Endodermal cell (in vitro differentiated cells): Measurements from ENCODE around the gene NEDD4L. TPM values are rescaled to one million over a fixed set of nuclear protein-coding genes. Genes with fewer than 3 reads are reported as not detected.

Source experiments
- DNase-seq: peaks from one replicate; pipeline ENCODE4 v3.0.0-alpha.2; 2017
- H3K27ac ChIP-seq: 2 replicates; pipeline ENCODE4 v1.5.1; 2013; ENCODE audit warnings: mild to moderate bottlenecking, low read depth, low read length, moderate library complexity
- H3K27me3 ChIP-seq: 2 replicates; pipeline ENCODE4 v1.6.1; 2013; ENCODE audit warnings: mild to moderate bottlenecking, low read length, moderate library complexity; ENCODE audit not compliant: insufficient read depth, control insufficient read depth, poor library complexity, severe bottlenecking
- H3K36me3 ChIP-seq: 2 replicates; pipeline ENCODE4 v1.7.0; 2013; ENCODE audit warnings: mild to moderate bottlenecking, low read length, moderate library complexity; ENCODE audit not compliant: control insufficient read depth, insufficient read depth
- H3K4me1 ChIP-seq: one replicate; pipeline ENCODE4 v1.7.0; 2013; ENCODE audit warnings: low read length; ENCODE audit not compliant: control insufficient read depth, insufficient read depth
- H3K4me3 ChIP-seq: 2 replicates; pipeline ENCODE4 v1.5.1; 2013; ENCODE audit warnings: mild to moderate bottlenecking, low read length, moderate library complexity
- H3K9ac ChIP-seq: 2 replicates; pipeline ENCODE4 v1.6.1; 2013; ENCODE audit warnings: mild to moderate bottlenecking, low read length, moderate library complexity; ENCODE audit not compliant: poor library complexity, severe bottlenecking; ENCODE audit errors: extremely low read depth
- H3K9me3 ChIP-seq: 2 replicates; pipeline ENCODE4 v1.6.1; 2013; ENCODE audit warnings: mild to moderate bottlenecking, low read length, moderate library complexity; ENCODE audit not compliant: control insufficient read depth
- H3K27ac Mint-ChIP-seq: 2 replicates; pipeline ENCODE4 v1.8.0; 2020; ENCODE audit warnings: mixed read lengths
- H3K27me3 Mint-ChIP-seq: 2 replicates; pipeline ENCODE4 v1.8.0; 2021; ENCODE audit warnings: mild to moderate bottlenecking, mixed read lengths; ENCODE audit not compliant: insufficient read depth
- H3K36me3 Mint-ChIP-seq: 2 replicates; pipeline ENCODE4 v1.8.0; 2020; ENCODE audit warnings: low read depth, mixed read lengths
- H3K4me1 Mint-ChIP-seq: 2 replicates; pipeline ENCODE4 v1.8.0; 2020; ENCODE audit warnings: mixed read lengths
- H3K4me3 Mint-ChIP-seq: 2 replicates; pipeline ENCODE4 v1.8.0; 2020; ENCODE audit warnings: mild to moderate bottlenecking, moderate library complexity, mixed read lengths
- H3K9me3 Mint-ChIP-seq: 2 replicates; pipeline ENCODE4 v1.8.0; 2020; ENCODE audit warnings: mild to moderate bottlenecking, mixed read lengths
- CTCF ChIP-seq: fragments of 200-600 bp; sonication (generic); conservative IDR thresholded peaks from 2 replicates; pipeline ENCODE4 v1.5.0; 2021; ENCODE audit warnings: antibody characterized with exemption, mild to moderate bottlenecking
- WGBS, 2 experiments: methylation state at CpG; one replicate each; pipeline versions ENCODE4 v1.1.5 to v1.1.7; 2013; ENCODE audit warnings: missing lambda C conversion rate in 2 of 2, mixed read lengths in 1 of 2; ENCODE audit not compliant: insufficient coverage in 1 of 2, insufficient read length in 1 of 2; 5-methylcytosine and 5-hydroxymethylcytosine counted together
- total RNA-seq, 2 donors: library from RNA; stranded (reverse); fragmentation: NEBNext Ultra II Directional in 1 of 2; extraction: Animal tissue kit (Norgen Biotek cat#: 25700) in 1 of 2; gene quantifications; 2 replicates in 1 of 2; 3 replicates in 1 of 2; pipeline ENCODE4 v1.2.1, GENCODE V29; 2021

The NEDD4L gene
- total RNA-seq, 2 donors from 2014 or later, result 70.5 to 75.3 TPM

GRCh38 chr18:58322464-58322863 lies 278.4 kb downstream of the NEDD4L start:
- Histone ChIP-seq H3K36me3 (peaks cover 11% of the 10 kb centered on the region), H3K27ac (no peak overlapping the region), H3K9me3 (no peaks in the 10 kb centered on the region), H3K27me3 (peaks cover 23% of the 10 kb centered on the region), H3K9ac (no peak overlapping the region), H3K4me1 (no peaks in the 10 kb centered on the region), H3K4me3 (no peak overlapping the region)
- H3K27ac Mint-ChIP-seq, result no peak overlapping the region
- peaks cover 16% of the 10 kb centered on the region for H3K36me3 Mint-ChIP-seq
- peaks cover 4% of the 10 kb centered on the region for H3K4me1 Mint-ChIP-seq
- H3K27me3 Mint-ChIP-seq, result peaks cover 15% of the 10 kb centered on the region
- no peaks in the 10 kb centered on the region for H3K9me3 Mint-ChIP-seq
- no peak for TF ChIP-seq CTCF
- 91 to 100% methylated on average over 1 to 4 of the region's 5 CpGs for WGBS, 2 experiments
- H3K4me3 Mint-ChIP-seq, result no peak overlapping the region
- peak; percentile 10 for DNase-seq

- Histone ChIP-seq H3K9ac (no peak overlapping the region), H3K4me1 (no peaks in the 10 kb centered on the region), H3K27me3 (peaks cover 6% of the 10 kb centered on the region), H3K36me3 (peaks cover 13% of the 10 kb centered on the region), H3K9me3 (no peaks in the 10 kb centered on the region), H3K27ac (no peak overlapping the region), H3K4me3 (no peak overlapping the region)
- no peaks in the 10 kb centered on the region for H3K9me3 Mint-ChIP-seq
- H3K4me1 Mint-ChIP-seq, result peaks cover 4% of the 10 kb centered on the region
- peaks cover 2% of the 10 kb centered on the region for H3K27me3 Mint-ChIP-seq
- TF ChIP-seq CTCF, result no peak
- peaks cover 10% of the 10 kb centered on the region for H3K36me3 Mint-ChIP-seq
- no peak overlapping the region for H3K4me3 Mint-ChIP-seq
- no peak overlapping the region for H3K27ac Mint-ChIP-seq
- WGBS, 2 experiments, result 96% methylated on average over 9 to 13 of the region's 15 CpGs
- peak; percentile 17 for DNase-seq
Observed at GRCh38 chr18:58323866-58324762, 280.1 kb downstream of the NEDD4L start.

GRCh38 chr18:58324824-58325480 lies 280.9 kb downstream of the NEDD4L start:
- Histone ChIP-seq H3K27ac (no peak overlapping the region), H3K9ac (no peak overlapping the region), H3K36me3 (peaks cover 15% of the 10 kb centered on the region), H3K4me3 (no peak overlapping the region), H3K4me1 (no peaks in the 10 kb centered on the region), H3K27me3 (no peaks in the 10 kb centered on the region), H3K9me3 (no peaks in the 10 kb centered on the region)
- no peaks in the 10 kb centered on the region for H3K9me3 Mint-ChIP-seq
- DNase-seq, result no peak
- no peak for TF ChIP-seq CTCF
- H3K4me1 Mint-ChIP-seq, result peaks cover 4% of the 10 kb centered on the region
- H3K4me3 Mint-ChIP-seq, result no peak overlapping the region
- H3K36me3 Mint-ChIP-seq, result peaks cover 13% of the 10 kb centered on the region
- H3K27me3 Mint-ChIP-seq, result no peaks in the 10 kb centered on the region
- 93 to 96% methylated on average over 7 to 15 of the region's 16 CpGs for WGBS, 2 experiments
- H3K27ac Mint-ChIP-seq, result no peak overlapping the region
